Osteoblast (primary cell): ENCODE data around the gene SPRY1. TPM values are rescaled to one million over a fixed set of nuclear protein-coding genes. Genes with fewer than 3 reads are reported as not detected.

ENCODE experiments used
- DNase-seq: peaks from one replicate; pipeline ENCODE4 v3.0.0; 2011; ENCODE audit warnings: low spot score, mixed read lengths; ENCODE audit not compliant: insufficient read length; ENCODE audit errors: missing footprints
- H2AFZ ChIP-seq: 2 replicates; pipeline ENCODE4 v1.6.0; 2011; ENCODE audit warnings: mild to moderate bottlenecking, low read length
- H3K27ac ChIP-seq: 2 replicates; pipeline ENCODE4 v1.5.1; 2011; ENCODE audit warnings: mild to moderate bottlenecking, low read depth, low read length, moderate library complexity
- H3K27me3 ChIP-seq: 2 replicates; pipeline ENCODE4 v1.6.0; 2012; ENCODE audit warnings: mild to moderate bottlenecking, control low read depth, inconsistent platforms, low read length, moderate library complexity; ENCODE audit not compliant: insufficient read depth
- H3K36me3 ChIP-seq: 2 replicates; pipeline ENCODE4 v1.5.1; 2011; ENCODE audit warnings: mild to moderate bottlenecking, low read length, control low read depth, moderate library complexity; ENCODE audit not compliant: insufficient read depth
- H3K4me1 ChIP-seq: 2 replicates; pipeline ENCODE4 v1.5.1; 2011; ENCODE audit warnings: mild to moderate bottlenecking, low read length, control low read depth, moderate library complexity; ENCODE audit not compliant: insufficient read depth
- H3K4me2 ChIP-seq: 2 replicates; pipeline ENCODE4 v1.6.0; 2011; ENCODE audit warnings: mild to moderate bottlenecking, low read length; ENCODE audit not compliant: insufficient read depth
- H3K4me3 ChIP-seq: fragments of 200-600 bp; sonication (generic); 3 replicates; pipeline ENCODE4 v1.5.1; 2012; ENCODE audit warnings: mild to moderate bottlenecking, low read length, inconsistent platforms; ENCODE audit not compliant: insufficient read depth
- H3K79me2 ChIP-seq: 2 replicates; pipeline ENCODE4 v1.6.0; 2012; ENCODE audit warnings: mild to moderate bottlenecking, low read length, control low read depth, inconsistent platforms; ENCODE audit not compliant: insufficient read depth
- H3K9me3 ChIP-seq: 2 replicates; pipeline ENCODE4 v1.5.1; 2011; ENCODE audit warnings: low read depth, low read length, control low read depth
- H4K20me1 ChIP-seq: 2 replicates; pipeline ENCODE4 v1.6.0; 2012; ENCODE audit warnings: mild to moderate bottlenecking, low read length, control low read depth; ENCODE audit not compliant: insufficient read depth
- total RNA-seq: library from RNA; depleted of rRNA; stranded (reverse); fragments of >200 nt; gene quantifications from 2 replicates; pipeline ENCODE4 v1.2.3, GENCODE V29; 2012
- TF ChIP-seq, protein P1 (sequence below): IDR thresholded peaks from 2 replicates; pipeline ENCODE4 v1.5.1; 2011; ENCODE audit warnings: mild to moderate bottlenecking, low read depth, low read length, moderate library complexity; ENCODE audit errors: extremely low read depth

Gene SPRY1
- total RNA-seq, 1 donor = 5.1 TPM

DNA sequence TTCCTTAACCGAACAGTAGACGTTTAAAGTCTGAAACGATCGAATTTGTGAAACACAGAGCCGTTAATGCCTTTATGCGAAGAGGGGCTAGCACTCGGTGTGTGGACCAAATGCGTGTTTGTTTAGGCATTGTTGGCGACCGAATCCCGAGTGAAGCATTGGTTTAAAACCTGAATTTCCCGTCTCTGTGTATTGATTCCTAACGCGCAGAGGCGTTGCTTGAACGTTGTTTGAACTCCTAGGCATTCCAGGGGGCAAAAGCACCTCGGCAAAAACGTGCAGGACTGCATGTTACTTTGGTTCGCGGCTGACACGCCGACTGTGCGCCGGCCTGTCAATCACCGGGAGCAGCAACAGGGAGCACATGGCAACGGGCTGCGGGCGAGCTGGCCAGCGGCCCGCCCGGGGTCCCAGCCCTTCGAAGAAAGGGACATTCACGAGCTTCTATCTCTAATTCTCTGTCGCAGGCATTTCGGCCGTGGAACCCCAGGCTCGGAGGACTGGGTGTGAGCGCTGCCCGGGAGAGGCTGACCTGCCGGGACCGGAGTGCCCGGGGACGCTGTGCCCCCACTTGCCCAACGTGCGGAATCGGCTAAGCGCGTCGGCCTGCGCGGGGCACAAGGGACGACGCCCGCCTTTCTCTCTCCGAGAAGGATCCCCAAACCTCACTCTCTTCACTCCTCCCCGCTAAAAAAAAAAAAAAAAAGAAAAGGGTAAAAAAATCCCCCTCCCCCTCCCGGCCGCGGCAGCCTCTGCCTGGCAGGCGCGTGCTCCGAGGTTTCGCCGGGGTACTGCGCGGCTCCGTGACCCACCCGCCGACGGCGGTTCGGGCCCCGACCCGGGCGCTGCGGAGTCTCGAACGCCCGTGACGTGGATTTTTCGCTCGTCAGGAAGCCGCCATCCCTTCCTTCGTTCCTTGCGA lies 810 bp downstream of the SPRY1 start:
- peak; percentile 84 for DNase-seq
- H2AFZ ChIP-seq = peak overlapping the region; percentile 94
- H3K4me1 ChIP-seq = peaks cover 16% of the 10 kb centered on the region
- H3K4me3 ChIP-seq = peak overlapping the region; percentile 76
- peak overlapping the region; percentile 36 for H3K27ac ChIP-seq
- TF ChIP-seq, protein P1, sequence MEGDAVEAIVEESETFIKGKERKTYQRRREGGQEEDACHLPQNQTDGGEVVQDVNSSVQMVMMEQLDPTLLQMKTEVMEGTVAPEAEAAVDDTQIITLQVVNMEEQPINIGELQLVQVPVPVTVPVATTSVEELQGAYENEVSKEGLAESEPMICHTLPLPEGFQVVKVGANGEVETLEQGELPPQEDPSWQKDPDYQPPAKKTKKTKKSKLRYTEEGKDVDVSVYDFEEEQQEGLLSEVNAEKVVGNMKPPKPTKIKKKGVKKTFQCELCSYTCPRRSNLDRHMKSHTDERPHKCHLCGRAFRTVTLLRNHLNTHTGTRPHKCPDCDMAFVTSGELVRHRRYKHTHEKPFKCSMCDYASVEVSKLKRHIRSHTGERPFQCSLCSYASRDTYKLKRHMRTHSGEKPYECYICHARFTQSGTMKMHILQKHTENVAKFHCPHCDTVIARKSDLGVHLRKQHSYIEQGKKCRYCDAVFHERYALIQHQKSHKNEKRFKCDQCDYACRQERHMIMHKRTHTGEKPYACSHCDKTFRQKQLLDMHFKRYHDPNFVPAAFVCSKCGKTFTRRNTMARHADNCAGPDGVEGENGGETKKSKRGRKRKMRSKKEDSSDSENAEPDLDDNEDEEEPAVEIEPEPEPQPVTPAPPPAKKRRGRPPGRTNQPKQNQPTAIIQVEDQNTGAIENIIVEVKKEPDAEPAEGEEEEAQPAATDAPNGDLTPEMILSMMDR = no peak
- no peaks in the 10 kb centered on the region for H4K20me1 ChIP-seq
- H3K4me2 ChIP-seq = peak overlapping the region; percentile 99
- H3K79me2 ChIP-seq = no peaks in the 10 kb centered on the region
- no peaks in the 10 kb centered on the region for H3K9me3 ChIP-seq
- H3K27me3 ChIP-seq = peaks cover 10% of the 10 kb centered on the region
- H3K36me3 ChIP-seq = no peaks in the 10 kb centered on the region

DNA sequence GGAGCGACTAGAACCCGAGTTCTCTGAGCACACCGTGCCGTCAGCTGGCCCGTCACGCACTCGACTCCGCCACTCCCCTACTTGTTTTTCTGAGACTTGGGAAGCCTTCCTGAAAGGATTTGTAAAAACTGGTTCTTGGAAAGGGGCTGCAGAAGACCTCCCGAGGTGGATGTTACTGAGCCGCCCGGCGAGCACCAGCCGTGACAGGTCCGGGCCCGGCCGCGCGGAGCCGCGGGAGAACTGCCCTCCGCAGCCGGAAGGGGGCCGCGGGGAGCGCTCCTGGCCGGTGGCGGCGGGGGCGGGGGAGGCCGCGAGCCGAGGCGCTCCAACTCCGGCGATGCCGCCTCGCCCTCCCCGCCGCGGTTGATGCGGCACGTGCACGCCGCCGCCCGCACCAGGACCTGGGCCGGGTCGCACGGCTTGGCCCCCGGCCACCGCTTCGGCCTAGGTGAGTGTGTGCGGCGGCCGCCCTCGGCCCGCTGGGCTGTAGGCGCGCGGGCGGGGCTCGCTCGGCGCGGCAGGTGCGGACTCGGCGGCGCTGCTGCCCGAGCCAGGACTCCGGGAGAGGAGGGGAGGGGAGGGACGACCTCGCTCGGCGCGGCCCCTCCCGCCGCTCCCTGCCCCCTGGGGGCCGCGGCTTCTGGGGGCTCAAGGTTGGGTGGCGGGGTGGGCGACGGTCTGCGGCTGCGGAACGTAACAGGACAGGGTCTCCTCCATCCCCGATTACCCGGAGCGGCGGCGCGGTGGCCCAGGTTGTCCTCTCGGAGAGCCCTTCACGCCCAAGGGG lies 1.7 kb downstream of the SPRY1 start:
- Histone ChIP-seq H3K79me2 (no peaks in the 10 kb centered on the region), H2AFZ (peak overlapping the region; percentile 86), H4K20me1 (no peaks in the 10 kb centered on the region), H3K4me2 (peak overlapping the region; percentile 99), H3K27me3 (peaks cover 10% of the 10 kb centered on the region), H3K27ac (no peak overlapping the region), H3K9me3 (no peaks in the 10 kb centered on the region), H3K4me3 (peak overlapping the region; percentile 76), H3K4me1 (peaks cover 16% of the 10 kb centered on the region), H3K36me3 (no peaks in the 10 kb centered on the region)
- DNase-seq = peak; percentile 93
- TF ChIP-seq, protein P1 = peak; percentile 26

DNA sequence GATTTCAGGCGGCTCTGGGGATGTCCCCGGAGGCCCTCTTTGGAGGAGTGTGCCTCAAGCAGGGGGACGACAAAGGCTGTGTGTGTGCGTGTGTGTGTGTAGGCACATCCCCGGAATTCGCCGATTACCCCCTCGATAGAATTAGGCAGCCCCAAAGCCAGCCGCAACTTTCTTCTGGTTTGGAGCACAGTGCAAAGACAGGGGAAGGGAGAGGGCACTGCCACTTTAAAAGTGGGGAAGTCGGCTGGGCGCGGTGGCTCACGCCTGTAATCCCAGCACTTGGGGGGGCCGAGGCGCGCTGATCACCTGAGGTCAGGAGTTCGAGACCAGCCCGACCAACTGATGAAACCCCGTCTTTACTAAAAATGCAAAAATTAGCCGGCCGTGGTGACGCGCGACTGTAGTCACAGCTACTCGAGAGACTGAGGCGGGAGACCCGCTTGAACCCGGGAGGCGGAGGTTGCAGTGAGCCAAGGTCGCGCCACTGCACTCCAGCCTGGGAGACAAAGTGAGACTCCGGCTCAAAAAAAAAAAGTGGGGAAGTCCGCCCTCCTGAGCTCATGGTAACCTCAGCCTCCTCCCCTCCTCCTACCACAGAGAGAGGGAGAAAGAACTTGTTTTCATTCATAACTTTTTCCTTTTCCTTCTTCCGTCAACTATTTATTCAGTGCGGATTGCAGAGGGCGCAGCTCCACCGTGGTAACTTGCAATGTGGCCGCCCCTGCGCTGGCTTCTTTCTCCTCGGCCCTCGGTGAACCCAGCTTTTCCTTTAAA lies 2.4 kb downstream of the SPRY1 start:
- Histone ChIP-seq H4K20me1 (no peaks in the 10 kb centered on the region), H3K4me2 (peak overlapping the region; percentile 99), H2AFZ (peak overlapping the region; percentile 82), H3K27me3 (peaks cover 10% of the 10 kb centered on the region), H3K4me1 (peaks cover 16% of the 10 kb centered on the region), H3K9me3 (no peaks in the 10 kb centered on the region), H3K79me2 (no peaks in the 10 kb centered on the region), H3K4me3 (peak overlapping the region; percentile 76), H3K27ac (no peak overlapping the region), H3K36me3 (no peaks in the 10 kb centered on the region)
- TF ChIP-seq, protein P1 = no peak
- peak; percentile 69 for DNase-seq
